SK-N-SH treated with all-trans-retinoic acid at 6 μM for 48 hours (cell line): ENCODE results near the gene ADCY5.
A peak's percentile ranks its signal among the peaks of the same experiment; 100 is the strongest.

Experiments
- ATAC-seq: fragments of 200-7000 bp; cut with Tn5 transposase; 3 replicates; pipeline ENCODE4 v1.9.1; 2020; ENCODE audit warnings: mild to moderate bottlenecking, moderate library complexity
- ARNTL ChIP-seq: fragments of 450-650 bp; formaldehyde crosslinking; IDR thresholded peaks from 2 replicates; pipeline ENCODE4 v1.5.0; 2020; ENCODE audit warnings: low read depth, mild to moderate bottlenecking, moderate library complexity, borderline replicate concordance
- BACH2 ChIP-seq: fragments of 250-450 bp; sonication (Bioruptor Pico); IDR thresholded peaks from 2 replicates; pipeline ENCODE4 v1.9.0; 2021; ENCODE audit warnings: mild to moderate bottlenecking, borderline replicate concordance
- CREB5 ChIP-seq: fragments of 250-450 bp; sonication (Bioruptor Pico); IDR thresholded peaks from 2 replicates; pipeline ENCODE4 v1.5.1; 2020; ENCODE audit warnings: low read depth, mild to moderate bottlenecking, moderate library complexity
- CSDC2 ChIP-seq: fragments of 250-450 bp; sonication (Bioruptor Pico); IDR thresholded peaks from 2 replicates; pipeline ENCODE4 v1.5.0; 2020; ENCODE audit warnings: mild to moderate bottlenecking, moderate library complexity
- CSRNP3 ChIP-seq: fragments of 250-450 bp; sonication (Bioruptor Pico); IDR thresholded peaks from 2 replicates; pipeline ENCODE4 v1.5.1; 2021; ENCODE audit warnings: mild to moderate bottlenecking, moderate library complexity
- ESRRG ChIP-seq: fragments of 250-450 bp; sonication (Bioruptor Pico); IDR thresholded peaks from 2 replicates; pipeline ENCODE4 v1.6.1; 2021; ENCODE audit warnings: mild to moderate bottlenecking
- GLIS3 ChIP-seq: fragments of 250-450 bp; sonication (Bioruptor Pico); IDR thresholded peaks from 2 replicates; pipeline ENCODE4 v1.5.0; 2020; ENCODE audit warnings: mild to moderate bottlenecking, moderate library complexity
- ISL1 ChIP-seq: fragments of 250-450 bp; sonication (Bioruptor Pico); IDR thresholded peaks from 2 replicates; pipeline ENCODE4 v2.1.2; 2022; ENCODE audit warnings: mild to moderate bottlenecking, moderate library complexity
- OSR1 ChIP-seq: fragments of 250-450 bp; sonication (Bioruptor Pico); IDR thresholded peaks from 2 replicates; pipeline ENCODE4 v1.8.0; 2022; ENCODE audit warnings: moderate library complexity, mild to moderate bottlenecking, inconsistent platforms
- PATZ1 ChIP-seq: fragments of 250-450 bp; sonication (Bioruptor Pico); IDR thresholded peaks from 2 replicates; pipeline ENCODE4 v1.8.0; 2020; ENCODE audit warnings: mild to moderate bottlenecking, moderate library complexity, borderline replicate concordance
- POU6F1 ChIP-seq: fragments of 250-450 bp; sonication (Bioruptor Pico); IDR thresholded peaks from 2 replicates; pipeline ENCODE4 v1.8.0; 2021; ENCODE audit warnings: low read depth, mild to moderate bottlenecking, moderate library complexity, borderline replicate concordance
- PPARA ChIP-seq: fragments of 250-450 bp; sonication (Bioruptor Pico); IDR thresholded peaks from 2 replicates; pipeline ENCODE4 v1.5.0; 2020; ENCODE audit warnings: mild to moderate bottlenecking, borderline replicate concordance
- RARB ChIP-seq: fragments of 250-450 bp; sonication (Bioruptor Pico); IDR thresholded peaks from 2 replicates; pipeline ENCODE4 v1.8.0; 2021; ENCODE audit warnings: mild to moderate bottlenecking, moderate library complexity
- SNAI2 ChIP-seq: fragments of 250-450 bp; sonication (Bioruptor Pico); IDR thresholded peaks from 2 replicates; pipeline ENCODE4 v1.5.0; 2020; ENCODE audit warnings: mild to moderate bottlenecking, moderate library complexity
- TCF4 ChIP-seq: fragments of 250-450 bp; sonication (Bioruptor Pico); IDR thresholded peaks from 2 replicates; pipeline ENCODE4 v1.8.0; 2021; ENCODE audit warnings: mild to moderate bottlenecking, moderate library complexity, borderline replicate concordance
- TOX ChIP-seq: fragments of 250-450 bp; sonication (Bioruptor Pico); IDR thresholded peaks from 2 replicates; pipeline ENCODE4 v1.8.0; 2021; ENCODE audit warnings: mild to moderate bottlenecking, moderate library complexity, borderline replicate concordance
- ZFP3 ChIP-seq: fragments of 250-450 bp; sonication (Bioruptor Pico); IDR thresholded peaks from 2 replicates; pipeline ENCODE4 v1.5.0; 2020; ENCODE audit warnings: mild to moderate bottlenecking, moderate library complexity
- ZFP30 ChIP-seq: fragments of 450-650 bp; formaldehyde crosslinking; IDR thresholded peaks from 2 replicates; pipeline ENCODE4 v1.5.0; 2022; ENCODE audit warnings: mild to moderate bottlenecking, moderate library complexity
- ZNF565 ChIP-seq: fragments of 450-650 bp; formaldehyde crosslinking; conservative IDR thresholded peaks from 2 replicates; pipeline ENCODE4 v1.5.0; 2020; ENCODE audit warnings: low read depth, mild to moderate bottlenecking, moderate library complexity
- ZNF70 ChIP-seq: fragments of 450-650 bp; formaldehyde crosslinking; IDR thresholded peaks from 2 replicates; pipeline ENCODE4 v1.5.0; 2020; ENCODE audit warnings: mild to moderate bottlenecking, moderate library complexity
- ZNF8 ChIP-seq: fragments of 450-650 bp; formaldehyde crosslinking; IDR thresholded peaks from 2 replicates; pipeline ENCODE4 v1.5.0; 2020; ENCODE audit warnings: mild to moderate bottlenecking, moderate library complexity

The ADCY5 gene

GRCh38 chr3:123396171-123397049 is 52.5 kb downstream of the ADCY5 start:
- peak; percentile 29; the same call in 2 of the 3 replicates for ATAC-seq

GRCh38 chr3:123395235-123395634 is 53.7 kb downstream of the ADCY5 start:
- TF ChIP-seq BACH2 (CRISPR knock-in tag) (no peak), ZNF8 (CRISPR knock-in tag) (no peak), CREB5 (CRISPR knock-in tag) (no peak), PATZ1 (CRISPR knock-in tag) (no peak), ESRRG (CRISPR knock-in tag) (no peak), ZNF565 (CRISPR knock-in tag) (no peak), CSRNP3 (CRISPR knock-in tag) (no peak), ZNF70 (CRISPR knock-in tag) (no peak), ZFP30 (no peak), TCF4 (CRISPR knock-in tag) (no peak), RARB (CRISPR knock-in tag) (no peak), ZFP3 (CRISPR knock-in tag) (no peak), OSR1 (CRISPR knock-in tag) (no peak)
- ATAC-seq = no peak

More at GRCh38 chr3:123396171-123397049, 52.5 kb downstream of the ADCY5 start:
- no peak for TF ChIP-seq OSR1 (CRISPR knock-in tag)
- TF ChIP-seq ZFP30 = no peak
- TF ChIP-seq SNAI2 (CRISPR knock-in tag) = no peak
- TF ChIP-seq ISL1 = no peak
- TF ChIP-seq PATZ1 (CRISPR knock-in tag) = no peak
- no peak for TF ChIP-seq ZFP3 (CRISPR knock-in tag)
- TF ChIP-seq ARNTL (CRISPR knock-in tag) = no peak
- no peak for TF ChIP-seq PPARA (CRISPR knock-in tag)
- TF ChIP-seq TCF4 (CRISPR knock-in tag) = no peak
- no peak for TF ChIP-seq ZNF70 (CRISPR knock-in tag)
- no peak for TF ChIP-seq POU6F1 (CRISPR knock-in tag)
- TF ChIP-seq ZNF8 (CRISPR knock-in tag) = no peak
- TF ChIP-seq ZNF565 (CRISPR knock-in tag) = no peak
- no peak for TF ChIP-seq GLIS3 (CRISPR knock-in tag)
- no peak for TF ChIP-seq CREB5 (CRISPR knock-in tag)
- TF ChIP-seq ESRRG (CRISPR knock-in tag) = no peak
- TF ChIP-seq TOX (CRISPR knock-in tag) = no peak
- TF ChIP-seq CSRNP3 (CRISPR knock-in tag) = no peak
- no peak for TF ChIP-seq CSDC2 (CRISPR knock-in tag)
